GM23248 (cell line): ENCODE measurements around the gene STX1B. TPM values are rescaled to one million over a fixed set of nuclear protein-coding genes. Genes with fewer than 3 reads are reported as not detected.

Experiments
- DNase-seq: peaks from one replicate; pipeline ENCODE4 v3.0.0-alpha.2; 2015
- H2AFZ ChIP-seq: fragments of 200-600 bp; sonication (generic); 2 replicates; pipeline ENCODE4 v1.6.1; 2016; ENCODE audit warnings: antibody characterized with exemption
- H3F3A ChIP-seq: fragments of 200-600 bp; sonication (generic); 2 replicates; pipeline ENCODE4 v1.6.1; 2016; ENCODE audit warnings: mild to moderate bottlenecking, antibody characterized with exemption, mixed run types; ENCODE audit not compliant: insufficient read depth
- H3K27ac ChIP-seq: fragments of 200-600 bp; sonication (generic); 2 replicates; pipeline ENCODE4 v1.5.1; 2016; ENCODE audit warnings: mild to moderate bottlenecking
- H3K27me3 ChIP-seq: fragments of 200-600 bp; sonication (generic); replicated peaks from 2 replicates; pipeline ENCODE4 v1.6.1; 2016; ENCODE audit warnings: mild to moderate bottlenecking; ENCODE audit not compliant: insufficient read depth
- H3K36me3 ChIP-seq: fragments of 200-600 bp; sonication (generic); 2 replicates; pipeline ENCODE4 v1.6.1; 2016; ENCODE audit warnings: low read depth, mild to moderate bottlenecking
- H3K4me1 ChIP-seq: fragments of 200-600 bp; sonication (generic); 2 replicates; pipeline ENCODE4 v1.6.1; 2016; ENCODE audit warnings: mild to moderate bottlenecking; ENCODE audit not compliant: insufficient read depth
- H3K4me2 ChIP-seq: fragments of 200-600 bp; sonication (generic); one replicate; pipeline ENCODE4 v1.6.1; 2016; ENCODE audit warnings: mild to moderate bottlenecking; ENCODE audit not compliant: unreplicated experiment
- H3K4me3 ChIP-seq: fragments of 200-600 bp; sonication (generic); 2 replicates; pipeline ENCODE4 v1.5.1; 2016; ENCODE audit warnings: mild to moderate bottlenecking
- H3K79me2 ChIP-seq: fragments of 200-600 bp; sonication (generic); 2 replicates; pipeline ENCODE4 v1.6.1; 2016; ENCODE audit warnings: mild to moderate bottlenecking; ENCODE audit not compliant: insufficient read depth
- H3K9ac ChIP-seq: fragments of 200-600 bp; sonication (generic); 2 replicates; pipeline ENCODE4 v1.6.1; 2016; ENCODE audit warnings: mild to moderate bottlenecking
- H3K9me2 ChIP-seq: fragments of 200-600 bp; sonication (generic); 2 replicates; pipeline ENCODE4 v1.6.1; 2016; ENCODE audit warnings: mixed run types, mild to moderate bottlenecking, moderate library complexity; ENCODE audit not compliant: insufficient read depth
- H3K9me3 ChIP-seq: fragments of 200-600 bp; sonication (generic); one replicate; pipeline ENCODE4 v1.6.1; 2017; ENCODE audit warnings: low read depth
- H4K20me1 ChIP-seq: fragments of 200-600 bp; sonication (generic); 2 replicates; pipeline ENCODE4 v1.6.0; 2016; ENCODE audit not compliant: insufficient read depth
- EZH2 ChIP-seq: fragments of 200-600 bp; sonication (generic); IDR thresholded peaks from 2 replicates; pipeline ENCODE4 v1.6.1; 2018; ENCODE audit warnings: antibody characterized with exemption, mild to moderate bottlenecking; ENCODE audit not compliant: insufficient read depth, poor library complexity, severe bottlenecking
- EZH2phosphoT487 ChIP-seq: fragments of 200-600 bp; sonication (generic); IDR thresholded peaks from 2 replicates; pipeline ENCODE4 v1.6.1; 2018; ENCODE audit warnings: antibody characterized with exemption, moderate library complexity, mild to moderate bottlenecking, low read depth; ENCODE audit not compliant: insufficient read depth
- WGBS, 2 experiments: methylation state at CpG; one replicate each; pipeline ENCODE4 v1.1.6; 2015 to 2017; ENCODE audit warnings: low lambda C conversion rate in 2 of 2, low coverage in 1 of 2; ENCODE audit errors: missing lambda C conversion rate in 2 of 2; 5-methylcytosine and 5-hydroxymethylcytosine counted together
- in situ Hi-C: fragments of 300-500 bp; cut with MboI; formaldehyde crosslinking; loops from 2 replicates; pipeline ENCODE4 v1.15.0; 2020
- polyA plus RNA-seq: library from polyadenylated mRNA; unstranded; fragments of >200 nt; fragmentation: Nextera tagmentation; extraction: Ambion mirVana; gene quantifications from 2 replicates; pipeline ENCODE4 v1.2.1, GENCODE V29; 2016
- total RNA-seq: library from RNA; depleted of rRNA; stranded (reverse); fragments of >200 nt; shearing (Covaris generic); gene quantifications from 2 replicates; pipeline ENCODE4 v1.2.3, GENCODE V29; 2014

Gene STX1B
- total and polyA plus RNA-seq, 2 experiments from 2014 or later, result 0.23 to 2.3 TPM

GRCh38 chr16:30963925-30964511, 46.4 kb downstream of the STX1B start:
- H3K36me3 ChIP-seq, result peaks cover 33% of the 10 kb centered on the region; the same call in 1 of the 2 replicates

GRCh38 chr16:30961384-30961783, 49.1 kb downstream of the STX1B start:
- no peak for TF ChIP-seq EZH2phosphoT487
- TF ChIP-seq EZH2, result no peak
- in situ Hi-C loops, result loop anchor here (25.0 kb wide), 2 partner anchors 751 to 926 kb away; a partner anchor contains a TSS
- DNase-seq, result no peak

More at GRCh38 chr16:30963925-30964511, 46.4 kb downstream of the STX1B start:
- no peak overlapping the region for H2AFZ ChIP-seq
- no peak overlapping the region for H3K4me2 ChIP-seq
- no peak overlapping the region for H3K27ac ChIP-seq
- no peak for DNase-seq
- 89 to 93% methylated on average over 18 of the region's 18 CpGs for WGBS, 2 experiments
- H3F3A ChIP-seq, result no peaks in the 10 kb centered on the region
- H3K9ac ChIP-seq, result no peak overlapping the region
- no peak for TF ChIP-seq EZH2phosphoT487
- TF ChIP-seq EZH2, result no peak
- in situ Hi-C loops, result loop anchor here (25.0 kb wide), 2 partner anchors 748 to 923 kb away; a partner anchor contains a TSS
- H4K20me1 ChIP-seq, result no peaks in the 10 kb centered on the region
- no peaks in the 10 kb centered on the region for H3K9me2 ChIP-seq
- no peaks in the 10 kb centered on the region for H3K27me3 ChIP-seq
- H3K4me1 ChIP-seq, result peaks cover 3% of the 10 kb centered on the region
- no peak overlapping the region for H3K4me3 ChIP-seq
- H3K79me2 ChIP-seq, result peaks cover 40% of the 10 kb centered on the region
- H3K9me3 ChIP-seq, result no peaks in the 10 kb centered on the region

GRCh38 chr16:30958175-30959079, 52.0 kb downstream of the STX1B start:
- H3K4me3 ChIP-seq, result peak overlapping the region; percentile 98
- H3K9me3 ChIP-seq, result no peaks in the 10 kb centered on the region
- WGBS, 2 experiments, result 8 to 18% methylated on average over 21 to 49 of the region's 55 CpGs
- peaks cover 28% of the 10 kb centered on the region; the same call in 1 of the 2 replicates for H3K36me3 ChIP-seq
- in situ Hi-C loops, result loop anchor here (25.0 kb wide), 2 partner anchors 754 to 929 kb away; a partner anchor contains a TSS
- no peaks in the 10 kb centered on the region for H3K27me3 ChIP-seq
- H3K9me2 ChIP-seq, result no peaks in the 10 kb centered on the region
- H2AFZ ChIP-seq, result no peak overlapping the region
- peaks cover 47% of the 10 kb centered on the region for H3K79me2 ChIP-seq
- peak overlapping the region; percentile 99 for H3K9ac ChIP-seq
- DNase-seq, result peak; percentile 82
- peak overlapping the region; percentile 100; the same call in 1 of the 2 replicates for H3K27ac ChIP-seq
- H3K4me2 ChIP-seq, result peak overlapping the region; percentile 88
- H3K4me1 ChIP-seq, result peaks cover 7% of the 10 kb centered on the region
- H4K20me1 ChIP-seq, result no peaks in the 10 kb centered on the region
- TF ChIP-seq EZH2 (no peak), EZH2phosphoT487 (no peak)
- H3F3A ChIP-seq, result peaks cover 13% of the 10 kb centered on the region

More at GRCh38 chr16:30961384-30961783, 49.1 kb downstream of the STX1B start:
- Histone ChIP-seq H3F3A (peaks cover 5% of the 10 kb centered on the region), H3K27me3 (no peaks in the 10 kb centered on the region), H3K9me3 (no peaks in the 10 kb centered on the region), H3K4me1 (peaks cover 7% of the 10 kb centered on the region), H3K36me3 (peaks cover 33% of the 10 kb centered on the region; the same call in 1 of the 2 replicates), H3K9me2 (no peaks in the 10 kb centered on the region), H2AFZ (no peak overlapping the region), H3K27ac (no peak overlapping the region), H3K4me3 (no peak overlapping the region), H3K79me2 (peaks cover 47% of the 10 kb centered on the region), H3K4me2 (no peak overlapping the region), H4K20me1 (no peaks in the 10 kb centered on the region), H3K9ac (no peak overlapping the region)
- 92 to 97% methylated on average over 11 of the region's 11 CpGs for WGBS, 2 experiments

- Histone ChIP-seq H3K4me3 (peak within 1 kb of the TSS; percentile 98), H3K9ac (peak within 1 kb of the TSS; percentile 99), H3F3A (peaks cover 13% of the 10 kb centered on the region), H3K4me2 (peak within 1 kb of the TSS; percentile 100), H3K4me1 (peaks cover 7% of the 10 kb centered on the region), H3K79me2 (peaks cover 42% of the 10 kb centered on the region), H3K36me3 (peaks cover 20% of the 10 kb centered on the region; the same call in 1 of the 2 replicates), H2AFZ (peak within 1 kb of the TSS; percentile 99), H4K20me1 (no peaks in the 10 kb centered on the region), H3K27ac (peak within 1 kb of the TSS; percentile 100), H3K9me2 (no peaks in the 10 kb centered on the region), H3K9me3 (no peaks in the 10 kb centered on the region), H3K27me3 (no peaks in the 10 kb centered on the region)
- WGBS, 2 experiments, result 0 to 1% methylated on average over 41 to 81 of the region's 85 CpGs
- TF ChIP-seq EZH2phosphoT487 (no peak), EZH2 (no peak)
- in situ Hi-C loops, result loop anchor here (25.0 kb wide), 2 partner anchors 755 to 930 kb away; a partner anchor contains a TSS
- peak; percentile 99 for DNase-seq
Measured at GRCh38 chr16:30957456-30958174, 52.8 kb downstream of the STX1B start, which contains the start of gene SETD1A. SETD1A (plus strand) TSS chr16:30957754; CDS start chr16:30958732, 978 bp downstream.
